HG02870 (cell line): Measurements from ENCODE around the gene CT45A7.
"Not testable (repeated sequence)": the region's sequence is repeated elsewhere in the genome, so short reads cannot be mapped to it uniquely, and the experiment has no call there.

Experiments used
- ATAC-seq: cut with Tn5 transposase; IDR thresholded peaks from one replicate; pipeline ENCODE4 v1.9.1; 2021; ENCODE audit warnings: mild to moderate bottlenecking, moderate library complexity; ENCODE audit not compliant: unreplicated experiment

The CT45A7 gene

GRCh38 chrX:135837180-135837579 lies at the start of gene CT45A7:
Gene CT45A7 (minus strand): TSS chrX:135837280. CDS start chrX:135833533, 3,747 bp downstream.
- ATAC-seq = not testable (repeated sequence)

GRCh38 chrX:135882741-135883140 lies 45.7 kb upstream of the CT45A7 start:
- ATAC-seq = not testable (repeated sequence)

GRCh38 chrX:135871712-135872111 lies 34.6 kb upstream of the CT45A7 start, which contains the start of gene CT45A9:
Gene CT45A9 (minus strand): TSS chrX:135871812. CDS start chrX:135868061, 3,751 bp downstream.
- not testable (repeated sequence) for ATAC-seq

- ATAC-seq = not testable (repeated sequence)
Observed at GRCh38 chrX:135854438-135854837, 17.4 kb upstream of the CT45A7 start, which contains the start of gene CT45A8. Gene CT45A8 (minus strand): TSS chrX:135854538. CDS start chrX:135850783, 3,755 bp downstream.

- not testable (repeated sequence) for ATAC-seq
Observed at GRCh38 chrX:135819912-135820311, 17.2 kb downstream of the CT45A7 start, which contains the start of gene CT45A2. Gene CT45A2 (minus strand): TSS chrX:135820012. CDS start chrX:135816265, 3,747 bp downstream.

GRCh38 chrX:135802687-135803086 lies 34.4 kb downstream of the CT45A7 start, which contains the start of gene CT45A6:
Gene CT45A6 (minus strand): TSS chrX:135802787. CDS start chrX:135798993, 3,794 bp downstream.
- not testable (repeated sequence) for ATAC-seq

- ATAC-seq = not testable (repeated sequence)
Observed at GRCh38 chrX:135785403-135785802, 51.7 kb downstream of the CT45A7 start, which contains the start of gene CT45A5. Gene CT45A5 (minus strand): TSS chrX:135785503. CDS start chrX:135781729, 3,774 bp downstream.
